Measurements from ENCODE around the gene PRKD1.

The PRKD1 gene

DNA sequence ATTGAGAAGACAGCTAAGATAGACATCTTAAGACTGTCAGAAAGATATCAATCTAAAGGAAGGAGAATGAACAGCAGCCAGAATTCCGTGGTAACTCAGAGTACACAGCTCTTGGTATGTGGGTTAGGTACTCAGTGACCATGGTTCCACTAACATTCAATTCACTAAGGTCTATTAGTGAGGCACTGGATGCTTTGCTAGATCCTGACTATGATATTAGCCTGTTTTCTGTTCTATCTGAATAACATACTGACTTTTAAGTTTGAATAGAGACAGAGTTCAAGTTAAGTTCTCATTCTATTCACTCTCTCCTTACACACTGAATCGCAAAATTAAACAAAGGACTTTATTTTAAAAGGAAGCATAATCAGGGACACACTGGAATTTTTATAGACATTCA is 106.4 kb downstream of the PRKD1 start:
- no peak overlapping the region for H3K4me3 ChIP-seq
- TF ChIP-seq CTCF (IDR thresholded peaks at IDR 0.05), result no peak
- DNase-seq (ENCODE audit: low spot score), result no peak
- no peak overlapping the region for H3K27ac ChIP-seq

GRCh38 chr14:29820785-29821184 is 106.9 kb downstream of the PRKD1 start:
- no peak overlapping the region for H3K4me3 ChIP-seq
- no peak for DNase-seq (ENCODE audit: low spot score)

DNA sequence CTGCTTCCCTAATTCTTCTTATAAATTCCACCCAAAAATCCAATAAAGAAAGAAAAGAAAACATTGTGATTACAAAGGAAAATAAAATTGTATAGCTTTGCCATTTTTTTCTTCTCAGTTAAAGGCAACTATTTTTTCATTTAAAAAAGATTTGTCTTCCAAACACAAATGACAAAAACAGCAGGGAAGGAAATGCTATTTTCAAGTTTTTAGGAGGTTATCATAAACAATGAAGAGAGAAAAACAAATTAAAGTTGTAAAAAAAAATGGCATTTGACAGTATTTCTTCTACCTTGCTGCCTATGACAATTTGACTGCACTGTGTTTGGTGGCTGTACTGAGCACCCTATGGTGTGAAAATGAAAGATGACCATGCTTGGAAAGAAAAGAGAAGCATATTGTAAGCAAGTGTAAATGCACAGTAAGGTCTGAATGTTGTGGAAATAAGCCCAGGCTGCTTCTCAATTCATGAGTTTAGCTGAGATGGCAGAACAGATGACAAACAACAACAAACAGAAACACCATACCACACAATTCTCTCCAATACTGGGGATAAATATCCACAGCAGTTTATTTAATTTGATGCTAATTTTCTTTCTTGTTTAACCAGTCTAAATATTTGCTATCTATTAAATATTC is 109.8 kb downstream of the PRKD1 start:
- no peak for DNase-seq (ENCODE audit: low spot score)
- no peak overlapping the region for H3K27ac ChIP-seq
- TF ChIP-seq CTCF (IDR thresholded peaks at IDR 0.05), result no peak
- no peak overlapping the region for H3K4me3 ChIP-seq

More at GRCh38 chr14:29820785-29821184, 106.9 kb downstream of the PRKD1 start:
- H3K27ac ChIP-seq, result no peak overlapping the region
- no peak for TF ChIP-seq CTCF (IDR thresholded peaks at IDR 0.05)

DNA sequence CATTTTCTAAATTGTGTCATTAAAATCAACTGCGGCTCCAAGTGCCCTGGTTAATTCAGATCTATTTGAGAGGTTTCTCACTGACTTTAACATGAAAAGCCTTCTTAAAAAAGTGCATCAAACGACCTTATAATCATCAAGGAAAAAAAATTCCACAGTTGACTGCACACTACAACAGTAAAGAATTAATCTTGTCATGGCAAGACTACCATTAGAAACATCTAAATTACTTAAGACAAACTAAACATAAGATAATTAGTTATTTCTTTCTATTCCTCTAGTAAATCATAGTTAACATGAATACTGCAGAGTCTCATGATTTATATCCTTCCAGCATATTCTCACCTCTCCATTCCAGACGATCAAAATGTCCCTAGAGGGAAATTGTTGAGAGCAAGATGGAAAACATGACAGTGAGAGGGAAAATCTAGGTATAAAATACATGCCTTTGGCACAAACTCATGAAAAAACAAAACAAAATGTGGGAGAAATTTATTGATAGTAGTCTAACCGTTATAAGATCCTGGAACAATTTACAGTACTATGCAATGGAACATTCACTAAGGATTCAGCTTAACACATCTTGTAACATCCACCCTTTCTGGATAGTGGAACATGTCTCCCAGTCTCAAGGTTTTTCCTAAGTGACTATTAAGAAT is 112.5 kb downstream of the PRKD1 start:
- DNase-seq (ENCODE audit: low spot score), result no peak
- no peak overlapping the region for H3K4me3 ChIP-seq
- no peak overlapping the region for H3K27ac ChIP-seq
- TF ChIP-seq CTCF (IDR thresholded peaks at IDR 0.05), result no peak

DNA sequence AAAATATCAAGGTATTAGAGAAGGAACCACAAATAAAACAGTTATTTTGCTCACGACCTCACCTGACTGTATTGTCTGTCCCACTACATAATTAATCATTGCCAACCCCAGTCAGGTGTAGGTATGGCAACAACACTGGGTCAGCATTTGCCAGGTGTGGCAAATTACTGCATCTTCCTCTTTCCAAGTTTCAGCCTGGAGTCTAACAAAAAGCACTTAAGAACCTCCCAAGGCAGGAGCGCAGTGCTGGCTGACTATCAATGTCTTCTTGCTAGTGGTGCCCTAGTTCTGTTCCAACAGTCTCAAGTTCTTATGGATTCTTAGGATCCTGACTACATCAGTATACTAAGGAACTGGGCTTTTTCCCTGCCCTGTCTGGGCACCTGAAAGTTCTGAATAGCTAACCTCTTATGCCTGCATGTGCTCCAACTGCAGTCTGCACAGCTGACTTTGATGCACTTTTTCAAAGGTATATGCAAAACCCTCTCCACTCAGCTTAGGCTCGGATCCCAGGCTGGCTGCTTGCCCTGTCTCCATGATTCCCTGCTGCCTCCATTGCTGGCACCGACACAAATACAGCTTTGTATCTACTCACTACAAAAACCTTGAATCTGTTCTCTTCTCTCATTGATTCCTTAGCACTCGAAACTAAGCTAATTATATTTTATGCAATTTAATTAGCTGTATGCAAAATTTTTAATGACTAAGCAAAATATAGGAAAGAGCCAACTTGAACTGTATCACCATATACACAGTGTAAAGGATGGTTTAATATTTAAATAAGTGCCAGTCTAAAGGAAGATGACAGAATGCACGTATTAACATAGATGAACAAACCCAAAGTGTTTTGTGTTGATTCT is 113.3 kb downstream of the PRKD1 start:
- Histone ChIP-seq H3K27ac (no peak overlapping the region), H3K4me3 (no peak overlapping the region)
- no peak for DNase-seq (ENCODE audit: low spot score)
- TF ChIP-seq CTCF (IDR thresholded peaks at IDR 0.05), result no peak

GRCh38 chr14:29810682-29811081 is 117.0 kb downstream of the PRKD1 start:
- no peak for DNase-seq (ENCODE audit: low spot score)
- H3K27ac ChIP-seq, result no peak overlapping the region
- no peak for TF ChIP-seq CTCF (IDR thresholded peaks at IDR 0.05)

More at GRCh38 chr14:29810682-29811081, 117.0 kb downstream of the PRKD1 start:
- no peak overlapping the region for H3K4me3 ChIP-seq

All from coronary artery (tissue), 2 donors.